Lower lobe of right lung (tissue), 2 donors: ENCODE results near the gene XYLT1. TPM values are rescaled to one million over a fixed set of nuclear protein-coding genes. Genes with fewer than 3 reads are reported as not detected.

Source experiments
- ATAC-seq, 2 donors: fragments of 200-7000 bp; cut with Tn5 transposase; one replicate each; pipeline ENCODE4 v1.9.1; 2020 to 2022; ENCODE audit warnings: mild to moderate bottlenecking in 2 of 2, moderate library complexity in 2 of 2
- DNase-seq: peaks from one replicate; pipeline ENCODE4 v3.0.0-alpha.2; 2020
- H3K27ac ChIP-seq: fragments of 200-600 bp; one replicate; pipeline ENCODE4 v1.8.0; 2022
- H3K27me3 ChIP-seq: fragments of 200-600 bp; one replicate; pipeline ENCODE4 v1.8.0; 2022; ENCODE audit warnings: low read depth
- H3K36me3 ChIP-seq: fragments of 200-600 bp; one replicate; pipeline ENCODE4 v1.8.0; 2022; ENCODE audit warnings: mild to moderate bottlenecking
- H3K4me1 ChIP-seq: fragments of 200-600 bp; one replicate; pipeline ENCODE4 v1.8.0; 2022
- H3K4me3 ChIP-seq: fragments of 200-600 bp; one replicate; pipeline ENCODE4 v1.8.0; 2022; ENCODE audit warnings: mild to moderate bottlenecking
- H3K9me3 ChIP-seq: fragments of 200-600 bp; one replicate; pipeline ENCODE4 v1.8.0; 2022
- CTCF ChIP-seq: fragments of 200-600 bp; IDR thresholded peaks from one replicate; pipeline ENCODE4 v1.8.0; 2022; ENCODE audit warnings: antibody characterized with exemption, mild to moderate bottlenecking
- intact Hi-C: fragments of 100-400 bp; cut with DNase I; formaldehyde crosslinking; loops from one replicate; pipeline ENCODE4 v1.11.0; 2022
- total RNA-seq: library from RNA; stranded (reverse); fragmentation: NEBNext Ultra II Directional; extraction: Animal tissue kit (Norgen Biotek cat#: 25700); gene quantifications from one replicate; pipeline ENCODE4 v1.2.1, GENCODE V29; 2021
- donor health status: DM: no; HTN: yes; CAD: no; lungs with severe emphysema.

The XYLT1 gene
- total RNA-seq, 1 donor from 2014 or later: 9.0 TPM

DNA sequence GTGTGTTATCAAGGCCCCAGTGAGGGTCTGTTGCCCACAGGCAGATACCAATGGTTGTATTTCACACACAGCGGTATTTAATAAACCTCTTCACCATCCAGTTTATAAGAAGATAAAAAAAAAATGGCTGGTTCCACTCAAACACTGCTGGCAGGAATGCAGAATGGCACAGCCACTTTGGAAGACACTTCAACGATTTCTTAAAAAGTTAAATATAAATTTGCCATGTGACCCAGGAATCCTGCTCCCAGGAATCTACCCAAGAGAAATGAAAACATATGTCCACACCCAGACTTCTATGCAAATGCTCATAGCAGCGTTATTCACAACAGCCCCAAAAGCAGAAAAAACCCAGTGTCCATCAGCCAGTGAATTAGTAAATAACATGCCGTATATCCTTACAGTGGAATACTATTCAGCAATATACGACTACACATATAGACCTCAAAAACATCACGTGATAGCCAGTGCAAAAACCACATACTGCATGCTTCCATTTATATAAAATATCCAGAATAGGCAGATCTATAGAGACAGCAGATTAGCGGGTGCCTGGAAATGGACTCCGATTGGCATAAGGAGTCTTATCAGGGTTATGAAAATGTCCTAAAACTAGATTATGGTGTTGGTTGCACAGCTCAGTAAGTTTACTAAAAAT, 38.7 kb downstream of the XYLT1 start:
- Histone ChIP-seq H3K36me3 (no peaks in the 10 kb centered on the region), H3K4me1 (peaks cover 18% of the 10 kb centered on the region), H3K27ac (no peak overlapping the region), H3K27me3 (no peaks in the 10 kb centered on the region), H3K9me3 (no peaks in the 10 kb centered on the region), H3K4me3 (no peak overlapping the region)
- no peak for TF ChIP-seq CTCF
- intact Hi-C loops: no loop called here
- no peak for ATAC-seq
- no peak for DNase-seq

- DNase-seq (no peak), ATAC-seq (no peak)
- Histone ChIP-seq H3K4me1 (peaks cover 10% of the 10 kb centered on the region), H3K4me3 (no peak overlapping the region), H3K27me3 (no peaks in the 10 kb centered on the region), H3K27ac (no peak overlapping the region), H3K9me3 (no peaks in the 10 kb centered on the region), H3K36me3 (no peaks in the 10 kb centered on the region)
- TF ChIP-seq CTCF: no peak
- intact Hi-C loops: no loop called here
These were observed 39.7 kb downstream of the XYLT1 start for GRCh38 chr16:17431012-17431411.

DNA sequence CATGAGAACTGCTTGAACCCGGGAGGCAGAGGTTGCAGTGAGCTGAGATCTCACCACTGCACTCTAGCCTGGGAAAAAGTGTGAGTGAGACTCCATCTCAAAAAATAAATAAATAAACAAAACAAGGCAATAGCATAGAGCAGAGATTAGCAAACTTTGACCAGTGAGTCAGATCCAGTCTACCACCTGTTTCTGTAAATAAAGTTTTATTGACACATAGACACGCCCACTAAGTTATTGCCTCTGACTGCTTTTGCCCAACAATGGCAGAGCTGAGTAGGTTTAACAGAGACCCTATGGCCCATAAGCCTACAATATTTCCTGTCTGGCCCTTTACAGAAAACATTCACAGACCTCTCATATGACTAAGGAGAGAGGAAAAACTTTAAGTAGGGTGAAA, 44.3 kb downstream of the XYLT1 start:
- H3K27me3 ChIP-seq: no peaks in the 10 kb centered on the region
- intact Hi-C loops: no loop called here
- no peak for TF ChIP-seq CTCF
- no peaks in the 10 kb centered on the region for H3K4me1 ChIP-seq
- H3K27ac ChIP-seq: no peak overlapping the region
- H3K4me3 ChIP-seq: no peak overlapping the region
- H3K9me3 ChIP-seq: peaks cover 3% of the 10 kb centered on the region
- ATAC-seq: no peak
- H3K36me3 ChIP-seq: no peaks in the 10 kb centered on the region
- DNase-seq: no peak

DNA sequence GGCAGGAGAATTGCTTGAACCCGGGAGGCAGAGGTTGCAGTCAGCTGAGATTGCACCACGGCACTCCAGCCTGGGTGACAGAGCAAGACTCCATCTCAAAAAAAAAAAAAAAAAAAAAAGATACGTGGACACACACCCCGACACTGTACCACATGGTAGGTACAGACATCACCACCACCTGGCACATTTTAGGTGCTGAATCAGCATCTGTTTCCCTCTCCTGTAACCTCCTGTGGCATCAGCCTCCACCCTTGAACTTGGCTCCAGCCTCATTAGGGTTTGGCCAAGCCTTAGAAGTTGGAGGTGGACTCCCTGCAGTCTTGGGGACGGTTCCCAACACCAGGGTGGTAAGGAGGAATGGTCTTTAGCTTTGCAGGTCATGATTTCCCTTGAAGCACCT, 46.0 kb downstream of the XYLT1 start:
- peaks cover 5% of the 10 kb centered on the region for H3K9me3 ChIP-seq
- no peaks in the 10 kb centered on the region for H3K27me3 ChIP-seq
- no peak for ATAC-seq
- TF ChIP-seq CTCF: no peak
- DNase-seq: no peak
- no peak overlapping the region for H3K4me3 ChIP-seq
- H3K27ac ChIP-seq: no peak overlapping the region
- intact Hi-C loops: no loop called here
- no peaks in the 10 kb centered on the region for H3K4me1 ChIP-seq
- H3K36me3 ChIP-seq: no peaks in the 10 kb centered on the region

- Histone ChIP-seq H3K4me1 (no peaks in the 10 kb centered on the region), H3K36me3 (no peaks in the 10 kb centered on the region), H3K27ac (no peak overlapping the region), H3K4me3 (no peak overlapping the region), H3K9me3 (peaks cover 5% of the 10 kb centered on the region), H3K27me3 (no peaks in the 10 kb centered on the region)
- DNase-seq (no peak), ATAC-seq (no peak)
- TF ChIP-seq CTCF: no peak
- intact Hi-C loops: no loop called here
These were observed 47.5 kb downstream of the XYLT1 start for GRCh38 chr16:17423221-17423620.
